Measurements from ENCODE around the gene LRRC4C. TPM values are rescaled to one million over a fixed set of nuclear protein-coding genes. Genes with fewer than 3 reads are reported as not detected.

LRRC4C gene
- total RNA-seq, 1 experiment from 2014 or later, result 0.15 TPM

- H3K27me3 ChIP-seq (ENCODE audit: control insufficient read depth, insufficient read depth, low read length), result no peaks in the 10 kb centered on the region
- H3K27ac ChIP-seq (ENCODE audit: low read length), result no peak overlapping the region
- intact Hi-C loops (cut with micrococcal nuclease; ENCODE audit: unreplicated experiment) (no loop called here), in situ Hi-C loops (cut with HindIII; ENCODE audit: low pct_unique_long_range_greater_than_20kb, low sequenced_read_pairs) (no loop called here)
- no peak for ATAC-seq
- no peaks in the 10 kb centered on the region for H3K9me3 ChIP-seq (ENCODE audit: control insufficient read depth, insufficient read depth, low read depth, low read length)
- no TSS peak for BruUV-seq (replicated peaks)
- ChIA-PET CTCF (no interaction called here), POLR2A (no interaction called here)
- TF ChIP-seq REST (IDR thresholded peaks at IDR 0.05; ENCODE audit: insufficient read depth in 1 of 2, low read depth in 2 of 2, low read length in 1 of 2) (no peak), TCF7L2 (IDR thresholded peaks at IDR 0.05; ENCODE audit: low read depth, low read length) (no peak), CTCF (IDR thresholded peaks at IDR 0.05) (no peak), POLR2AphosphoS5 (IDR thresholded peaks at IDR 0.05; ENCODE audit: low read depth, low read length) (no peak), SIN3A (IDR thresholded peaks at IDR 0.05; ENCODE audit: borderline replicate concordance, insufficient read depth, low read depth, low read length) (no peak)
- H3K36me3 ChIP-seq (ENCODE audit: control insufficient read depth, insufficient read depth, low read length), result no peaks in the 10 kb centered on the region
- H3K4me3 ChIP-seq (ENCODE audit: low read depth in 2 of 2, low read length in 2 of 2), result no peak overlapping the region
- no peaks in the 10 kb centered on the region for H3K4me1 ChIP-seq (ENCODE audit: control insufficient read depth, insufficient read depth, low read length)
- DNase-seq (ENCODE audit: low read depth, low spot score), result no peak
These were observed 146.2 kb downstream of the LRRC4C start for GRCh38 chr11:41313226-41313625.

- Histone ChIP-seq H3K27me3 (ENCODE audit: control insufficient read depth, insufficient read depth, low read length) (no peaks in the 10 kb centered on the region), H3K9me3 (ENCODE audit: control insufficient read depth, insufficient read depth, low read depth, low read length) (no peaks in the 10 kb centered on the region), H3K27ac (ENCODE audit: low read length) (no peak overlapping the region), H3K36me3 (ENCODE audit: control insufficient read depth, insufficient read depth, low read length) (no peaks in the 10 kb centered on the region), H3K4me3 (ENCODE audit: low read depth in 2 of 2, low read length in 2 of 2) (no peak overlapping the region), H3K4me1 (ENCODE audit: control insufficient read depth, insufficient read depth, low read length) (no peaks in the 10 kb centered on the region)
- POLR2A ChIA-PET, result no interaction called here
- ATAC-seq (no peak), DNase-seq (ENCODE audit: low read depth, low spot score) (no peak)
- intact Hi-C loops (cut with micrococcal nuclease; ENCODE audit: unreplicated experiment), result no loop called here
- no TSS peak for BruUV-seq (replicated peaks)
- in situ Hi-C loops (cut with HindIII; ENCODE audit: low pct_unique_long_range_greater_than_20kb, low sequenced_read_pairs), result no loop called here
- TF ChIP-seq CTCF (IDR thresholded peaks at IDR 0.05) (peak; percentile 24; the same call in 1 of the 2 replicates), TCF7L2 (IDR thresholded peaks at IDR 0.05; ENCODE audit: low read depth, low read length) (no peak)
- CTCF ChIA-PET, result no interaction called here
These were observed 149.7 kb downstream of the LRRC4C start for GRCh38 chr11:41309716-41310115.

GRCh38 chr11:41309111-41309522 is 150.3 kb downstream of the LRRC4C start:
- TF ChIP-seq REST (IDR thresholded peaks at IDR 0.05; ENCODE audit: insufficient read depth in 1 of 2, low read depth in 2 of 2, low read length in 1 of 2), result no peak
- TF ChIP-seq POLR2AphosphoS5 (IDR thresholded peaks at IDR 0.05; ENCODE audit: low read depth, low read length), result no peak
- TF ChIP-seq TCF7L2 (IDR thresholded peaks at IDR 0.05; ENCODE audit: low read depth, low read length), result no peak
- no peak for TF ChIP-seq CTCF (IDR thresholded peaks at IDR 0.05)
- no peak for TF ChIP-seq SIN3A (IDR thresholded peaks at IDR 0.05; ENCODE audit: borderline replicate concordance, insufficient read depth, low read depth, low read length)
- ATAC-seq (no peak), DNase-seq (ENCODE audit: low read depth, low spot score) (no peak)
- BruUV-seq (replicated peaks), result no TSS peak
- H3K27me3 ChIP-seq (ENCODE audit: control insufficient read depth, insufficient read depth, low read length), result no peaks in the 10 kb centered on the region
- intact Hi-C loops (cut with micrococcal nuclease; ENCODE audit: unreplicated experiment) (no loop called here), in situ Hi-C loops (cut with HindIII; ENCODE audit: low pct_unique_long_range_greater_than_20kb, low sequenced_read_pairs) (no loop called here)
- no peak overlapping the region for H3K27ac ChIP-seq (ENCODE audit: low read length)
- CTCF ChIA-PET, result no interaction called here
- no peaks in the 10 kb centered on the region for H3K36me3 ChIP-seq (ENCODE audit: control insufficient read depth, insufficient read depth, low read length)
- no peaks in the 10 kb centered on the region for H3K4me1 ChIP-seq (ENCODE audit: control insufficient read depth, insufficient read depth, low read length)
- POLR2A ChIA-PET, result no interaction called here
- H3K9me3 ChIP-seq (ENCODE audit: control insufficient read depth, insufficient read depth, low read depth, low read length), result no peaks in the 10 kb centered on the region
- H3K4me3 ChIP-seq (ENCODE audit: low read depth in 2 of 2, low read length in 2 of 2), result no peak overlapping the region

Measured in Panc1 (cell line).